Right hindlimb (tissue), 1 donor: ENCODE results near the gene DNAH6.
"Not testable (repeated sequence)": the region's sequence is repeated elsewhere in the genome, so short reads cannot be mapped to it uniquely, and the experiment has no call there.

Experiments
- DNase-seq: peaks from one replicate; pipeline ENCODE4 v3.0.0-alpha.2; 2018

DNAH6 gene

DNA sequence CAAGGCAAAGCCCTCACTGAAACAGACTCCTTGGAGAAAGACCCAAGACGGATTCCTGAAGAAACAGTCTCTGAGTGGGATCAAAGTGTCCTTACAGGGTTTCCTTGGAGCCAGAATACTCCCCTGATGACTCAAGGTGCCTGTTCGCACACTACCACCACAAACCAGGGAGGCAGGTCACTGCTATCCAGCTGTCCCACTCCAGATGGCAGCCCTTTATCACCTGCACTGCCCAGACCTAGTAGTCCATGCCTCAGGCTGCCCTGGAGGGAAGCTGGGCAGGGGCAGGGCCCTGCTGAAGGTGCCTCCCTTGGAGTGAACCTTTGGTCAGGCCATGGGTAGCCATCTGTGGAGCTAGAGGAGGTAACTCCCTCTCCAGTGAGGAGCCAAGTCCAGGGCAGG lies 330.4 kb downstream of the DNAH6 start:
- DNase-seq = no peak

DNA sequence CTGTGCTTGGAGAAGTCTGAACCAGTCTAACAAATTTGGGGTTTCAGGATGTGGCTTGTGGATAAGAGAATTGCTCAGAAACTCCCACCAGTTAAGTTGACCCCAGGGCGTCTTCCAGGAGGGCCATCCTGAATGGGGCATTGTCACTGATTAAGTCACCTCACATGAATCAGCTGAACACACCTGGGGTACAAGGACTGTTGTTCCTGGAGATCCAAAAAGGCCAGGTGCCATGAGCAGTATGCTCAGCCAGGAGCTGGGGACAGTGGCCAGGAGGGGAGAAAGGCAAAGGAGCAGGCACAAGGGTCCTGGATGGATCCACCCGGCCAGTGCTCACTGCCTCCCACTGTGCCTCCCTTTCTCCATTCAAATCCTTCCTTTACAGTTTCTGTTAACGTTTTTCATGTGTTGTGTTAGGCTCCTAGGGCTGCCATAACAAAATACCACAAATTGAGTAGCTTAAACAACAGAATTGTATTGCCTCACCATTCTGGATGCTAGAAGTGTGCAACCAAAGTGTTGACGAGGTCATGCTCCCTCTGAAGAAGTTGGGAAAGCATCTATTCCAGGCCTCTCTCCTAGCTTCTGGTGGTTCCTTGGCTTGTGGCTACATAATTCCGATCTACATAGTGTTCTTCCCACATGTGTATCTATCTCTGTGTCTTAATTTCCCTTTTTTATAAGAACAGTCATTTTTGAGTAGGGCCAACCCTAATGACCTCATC lies 331.2 kb downstream of the DNAH6 start:
- DNase-seq = no peak

DNA sequence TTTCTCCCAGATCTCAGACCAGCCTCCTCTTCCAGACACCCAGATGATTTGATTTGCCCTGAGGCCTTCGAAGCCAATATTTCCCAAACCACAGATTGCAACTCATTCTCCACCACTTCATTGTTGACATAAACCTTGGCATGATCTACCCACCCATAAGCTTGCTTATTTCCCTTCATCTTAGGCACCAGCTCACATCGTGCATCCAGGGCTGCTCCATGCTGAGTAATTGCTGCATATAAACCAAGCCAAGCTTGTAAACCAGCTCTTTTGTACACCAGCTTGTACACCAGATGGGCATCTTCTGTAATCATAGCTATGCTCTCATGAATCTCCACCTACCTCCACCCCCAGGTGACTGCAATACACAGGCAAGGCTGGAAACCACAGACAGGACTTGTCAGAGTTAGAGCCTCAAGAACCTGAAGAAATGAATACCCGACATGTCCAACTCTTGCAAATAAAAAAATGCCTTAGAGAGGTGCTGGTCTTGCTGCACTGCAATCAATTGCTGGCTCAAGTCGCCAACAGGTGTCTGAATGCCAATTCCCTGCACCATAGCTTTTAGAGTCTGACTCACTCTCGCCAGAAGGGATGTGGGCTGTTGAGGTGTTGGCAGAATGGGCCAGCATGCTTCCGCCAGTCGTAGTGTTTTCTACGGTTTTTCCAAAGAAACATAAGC lies 333.1 kb downstream of the DNAH6 start:
- DNase-seq = no peak

DNA sequence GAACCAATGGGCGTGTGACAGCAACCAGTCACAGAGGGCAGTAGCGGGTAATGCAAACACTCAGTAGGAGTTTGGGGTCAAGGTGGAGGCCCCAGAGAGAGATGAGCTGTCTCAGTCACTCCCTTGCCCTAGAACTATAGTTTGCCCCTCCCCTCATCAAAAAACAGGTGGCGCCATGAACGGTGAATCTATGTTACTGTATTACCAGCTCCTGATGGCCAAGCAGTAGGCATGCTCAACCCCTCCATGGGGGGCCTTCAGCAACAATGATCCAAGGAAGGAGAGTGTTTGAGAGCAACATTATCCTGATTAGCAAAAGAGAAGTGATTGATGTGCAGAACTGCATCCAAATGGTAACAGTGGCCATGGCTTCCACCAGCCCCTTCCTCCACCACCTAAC lies 334.2 kb downstream of the DNAH6 start:
- DNase-seq = no peak

DNA sequence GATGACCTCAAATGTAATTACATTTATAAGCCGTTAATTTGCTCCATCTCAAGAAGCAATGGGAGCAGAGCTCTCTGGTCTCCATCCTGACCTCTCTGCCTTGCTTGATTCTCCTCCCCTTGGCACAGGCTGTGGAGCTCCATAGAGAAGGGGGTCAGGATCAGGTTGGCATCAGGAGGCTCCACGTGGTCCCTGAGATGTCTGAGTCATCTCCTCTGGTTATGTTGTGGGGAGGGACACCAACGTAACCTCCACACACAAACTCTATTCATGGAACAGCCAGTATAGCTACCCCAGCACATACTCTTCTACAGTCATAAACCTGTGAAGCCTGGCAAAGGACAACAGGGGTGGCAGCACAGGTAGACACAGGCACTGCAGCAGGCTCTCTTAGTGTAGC lies 335.6 kb downstream of the DNAH6 start:
- DNase-seq = no peak

DNA sequence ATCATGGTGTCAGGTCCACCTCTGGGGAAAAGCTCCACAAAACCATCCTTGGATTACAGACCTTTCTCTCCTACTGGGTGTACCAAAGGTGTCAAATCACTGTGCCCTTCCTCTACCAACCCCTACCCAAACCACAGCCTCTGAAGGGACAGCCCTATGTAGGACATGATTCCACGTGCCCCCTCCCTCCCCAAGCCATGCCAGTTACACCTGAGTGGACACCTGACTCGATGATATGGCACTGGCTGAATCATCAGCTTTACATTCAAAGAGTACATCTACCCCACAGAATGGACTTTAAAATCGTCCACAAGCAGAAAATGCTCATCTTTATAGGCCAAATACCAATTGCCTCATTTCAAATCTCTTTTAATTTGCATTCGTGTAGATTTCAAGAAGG lies 338.6 kb downstream of the DNAH6 start:
- no peak for DNase-seq

DNA sequence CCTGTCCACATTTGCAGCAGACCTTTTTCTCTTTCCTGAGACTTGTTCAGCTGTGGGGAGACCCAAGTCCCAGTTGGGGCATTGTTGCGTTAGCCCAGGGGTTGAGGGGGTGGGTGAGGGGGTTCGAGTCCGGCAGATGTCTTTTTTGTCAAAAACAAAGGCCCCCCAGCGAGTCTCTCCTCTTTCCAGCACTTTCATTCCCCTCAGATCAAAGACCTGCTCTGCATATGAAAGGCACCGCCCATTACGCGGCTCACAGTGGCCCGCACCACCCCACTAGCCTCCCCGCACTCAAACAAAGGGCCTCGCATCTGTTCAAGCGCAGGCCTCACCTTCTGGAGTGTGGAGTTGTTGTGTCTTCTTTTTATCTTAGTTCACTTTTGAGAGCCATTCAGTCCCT lies 339.4 kb downstream of the DNAH6 start:
- DNase-seq = no peak

DNA sequence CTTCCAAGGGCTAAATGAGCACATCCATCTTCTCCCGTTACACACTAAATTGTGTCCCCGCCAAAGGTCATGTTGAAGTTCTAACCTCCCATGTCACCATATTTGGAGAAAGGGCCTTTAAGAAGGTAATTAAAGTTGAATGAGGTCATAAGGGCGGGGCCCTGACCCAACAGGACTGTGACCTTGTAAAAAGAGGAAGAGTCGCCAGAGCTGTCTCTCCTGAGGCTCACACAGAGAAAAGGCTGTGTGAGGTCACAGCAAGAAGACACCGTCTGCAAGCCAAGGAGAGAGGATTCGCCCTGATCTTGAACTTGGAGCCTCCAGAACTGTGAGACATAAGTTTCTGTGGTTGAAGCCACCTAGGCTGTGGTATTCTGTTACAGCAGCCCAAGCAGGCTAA lies 340.5 kb downstream of the DNAH6 start:
- no peak for DNase-seq

DNA sequence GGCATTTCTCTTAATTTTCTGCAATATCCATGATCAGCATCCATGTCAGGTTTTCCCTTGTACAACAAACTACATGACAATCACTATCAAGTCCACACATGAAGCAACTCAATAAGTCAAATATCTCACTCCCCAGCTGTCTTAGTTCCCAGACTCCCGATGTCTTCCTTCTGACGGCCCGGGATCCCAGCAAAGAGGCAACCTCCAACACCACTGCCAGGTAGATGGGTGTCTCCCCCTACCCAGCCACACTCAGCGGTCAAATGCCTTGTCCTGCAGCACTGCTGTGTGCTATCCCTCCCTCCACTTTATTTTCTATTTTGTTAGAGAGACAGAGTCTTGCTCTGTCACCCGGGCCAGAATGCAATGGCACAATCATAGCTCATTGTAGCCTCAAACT lies 341.3 kb downstream of the DNAH6 start:
- no peak for DNase-seq

DNA sequence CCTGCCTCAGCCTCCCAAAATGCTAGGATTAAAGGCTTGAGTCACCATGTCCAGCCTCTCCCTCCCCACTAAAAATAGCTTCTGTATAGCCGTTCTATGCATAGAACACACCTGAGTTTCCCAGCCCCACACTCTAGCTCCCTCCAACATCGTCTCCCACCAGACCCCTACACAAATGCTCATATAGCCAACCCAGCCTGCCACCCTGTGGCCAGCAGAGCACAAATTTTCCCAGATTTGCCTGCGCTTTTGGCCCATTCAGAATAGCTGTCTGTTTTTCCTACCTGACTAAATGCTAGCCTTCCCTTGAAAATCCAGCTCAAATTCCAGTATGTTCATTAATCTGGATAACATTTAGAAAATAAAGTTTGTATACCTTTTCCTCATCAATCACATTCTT lies 341.8 kb downstream of the DNAH6 start:
- no peak for DNase-seq

DNA sequence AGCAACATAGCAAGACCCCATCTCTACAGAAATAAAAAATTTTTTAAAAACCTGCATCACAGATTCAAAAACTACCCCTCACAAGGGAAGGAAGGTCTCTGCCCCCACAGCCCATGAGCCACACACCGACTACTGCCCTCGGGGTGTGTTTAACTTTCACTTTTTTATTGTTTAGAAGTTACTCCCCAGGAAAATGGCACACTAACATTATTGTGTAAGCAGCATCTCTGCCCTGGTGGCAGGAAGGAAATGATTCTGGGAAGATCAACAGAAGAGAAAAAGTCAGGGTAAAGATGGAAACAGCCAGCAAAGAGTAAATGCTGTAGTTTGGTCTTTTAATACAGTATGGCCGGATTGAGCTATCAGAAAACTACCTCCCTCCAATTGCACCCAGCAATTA lies 342.6 kb downstream of the DNAH6 start:
- DNase-seq = no peak

DNA sequence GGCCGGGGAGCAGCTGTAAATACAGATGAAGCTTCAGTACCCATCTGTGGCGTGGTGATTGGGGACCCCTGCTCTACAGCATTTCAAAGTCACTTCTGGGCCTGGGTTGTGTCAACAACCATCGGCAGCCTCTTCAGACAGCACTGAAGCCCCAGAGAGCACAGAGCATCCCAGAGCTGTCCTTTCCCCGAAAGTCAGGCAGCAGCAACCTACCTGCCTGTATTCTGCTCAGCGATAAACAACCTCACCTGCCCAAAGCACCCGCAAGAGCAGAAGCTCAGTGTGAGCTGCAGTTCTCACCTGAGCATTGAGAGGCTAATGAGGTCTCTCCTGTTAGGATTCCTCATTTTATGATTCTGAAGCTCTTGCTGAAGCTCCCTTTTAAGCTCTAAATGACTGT lies 345.2 kb downstream of the DNAH6 start:
- DNase-seq = no peak

DNA sequence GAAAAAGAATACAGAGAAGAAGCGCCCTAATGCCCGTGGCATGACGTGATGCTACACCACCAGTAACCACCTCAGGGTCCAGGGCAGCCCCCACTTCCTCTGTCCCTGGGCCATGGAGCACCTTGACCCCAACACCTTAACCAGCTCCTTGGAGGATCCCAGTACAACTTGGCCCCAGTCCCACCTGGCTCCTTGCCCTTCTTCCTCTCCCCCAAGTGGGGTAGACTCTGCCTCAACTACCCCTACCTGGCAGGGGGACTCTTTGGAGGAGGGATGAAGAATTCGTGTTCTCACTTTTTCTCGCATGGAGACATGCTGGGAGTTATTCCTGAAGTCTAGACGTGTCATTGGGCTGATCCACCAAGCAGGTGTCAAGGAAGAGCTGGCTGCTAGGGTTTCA lies 345.7 kb downstream of the DNAH6 start:
- DNase-seq = no peak

DNA sequence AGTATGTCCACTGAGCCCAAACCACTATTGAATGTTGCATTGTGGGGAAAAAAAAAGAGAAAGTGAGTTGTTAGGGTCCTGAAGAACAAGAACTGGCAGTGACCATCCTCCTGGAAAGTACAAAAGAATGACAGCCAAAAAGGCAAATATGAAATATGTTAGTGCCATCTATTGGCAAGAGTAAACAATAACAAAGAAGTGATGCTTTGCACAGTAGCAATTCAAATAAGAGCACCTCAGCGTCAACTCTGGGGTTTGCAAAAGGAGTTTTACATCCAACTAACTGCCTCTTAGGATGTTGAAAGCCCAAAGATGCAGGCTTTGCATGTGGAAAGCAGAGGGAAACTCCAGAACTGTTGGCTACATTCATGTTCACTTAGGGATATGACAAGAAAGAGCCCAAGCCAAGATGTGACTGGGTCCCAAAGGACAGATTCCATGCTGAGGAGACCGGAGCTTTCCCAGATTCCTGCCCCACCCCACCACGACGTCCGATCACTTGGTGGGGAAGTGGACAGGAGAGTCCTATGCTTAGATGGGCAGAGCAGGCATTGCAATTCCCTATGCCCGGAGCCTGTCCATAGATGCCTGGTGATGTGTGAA lies 349.0 kb downstream of the DNAH6 start:
- no peak for DNase-seq

DNA sequence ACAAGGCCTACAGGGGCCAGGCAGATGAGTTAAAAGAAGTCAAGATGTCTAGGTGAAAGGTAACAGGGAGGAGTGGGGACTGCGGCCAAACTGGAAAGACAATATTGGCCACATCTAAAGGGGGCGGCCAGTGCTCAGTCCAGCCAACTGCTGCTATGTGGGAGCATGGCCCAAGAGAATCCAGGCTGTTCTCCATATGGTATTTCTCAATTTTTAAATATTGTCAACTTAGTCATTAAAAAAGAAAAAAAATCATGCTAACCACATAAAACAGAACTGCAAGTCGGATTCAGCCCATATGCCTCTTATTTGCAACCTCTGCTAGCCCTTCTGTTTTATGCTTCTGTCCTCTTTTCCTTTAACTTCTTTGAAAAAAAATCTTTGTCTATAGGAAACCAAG lies 349.8 kb downstream of the DNAH6 start:
- DNase-seq = no peak

DNA sequence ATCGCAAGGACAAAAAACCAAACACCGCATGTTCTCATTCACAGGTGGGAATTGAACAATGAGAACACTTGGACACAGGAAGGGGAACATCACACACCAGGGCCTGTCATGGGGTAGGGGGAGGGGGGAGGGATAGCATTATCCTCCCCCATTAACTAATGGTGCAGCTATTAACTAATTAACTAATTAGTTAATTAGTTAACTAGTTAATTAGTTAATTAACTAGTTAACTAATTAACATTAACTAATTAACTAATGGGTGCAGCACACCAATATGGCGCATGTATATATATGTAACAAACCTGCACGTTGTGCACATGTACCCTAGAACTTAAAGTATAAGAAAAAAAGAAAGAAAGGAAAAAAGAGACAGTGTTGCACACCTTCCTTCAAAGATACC lies 352.0 kb downstream of the DNAH6 start:
- DNase-seq = not testable (repeated sequence)
